Neural crest cell (in vitro differentiated cells): ENCODE data around the gene SCN8A. TPM values are rescaled to one million over a fixed set of nuclear protein-coding genes. Genes with fewer than 3 reads are reported as not detected.
"Not testable (repeated sequence)": the region's sequence is repeated elsewhere in the genome, so short reads cannot be mapped to it uniquely, and the experiment has no call there.

Source experiments
- DNase-seq: peaks from one replicate; pipeline ENCODE4 v3.0.0; 2021; ENCODE audit warnings: low read depth, mixed read lengths, low spot score
- H3K27ac Mint-ChIP-seq: one replicate; pipeline ENCODE4 v1.8.0; 2021; ENCODE audit warnings: mild to moderate bottlenecking, mixed read lengths; ENCODE audit not compliant: unreplicated experiment
- H3K27me3 Mint-ChIP-seq: 2 replicates; pipeline ENCODE4 v1.8.0; 2021; ENCODE audit warnings: low read depth, mild to moderate bottlenecking, mixed read lengths
- H3K36me3 Mint-ChIP-seq: 2 replicates; pipeline ENCODE4 v1.8.0; 2021; ENCODE audit warnings: low read depth, mild to moderate bottlenecking, mixed read lengths
- H3K4me1 Mint-ChIP-seq: 2 replicates; pipeline ENCODE4 v1.8.0; 2021; ENCODE audit warnings: mixed read lengths
- H3K4me3 Mint-ChIP-seq: one replicate; pipeline ENCODE4 v1.8.0; 2021; ENCODE audit warnings: mild to moderate bottlenecking, mixed read lengths
- H3K9me3 Mint-ChIP-seq: 2 replicates; pipeline ENCODE4 v1.8.0; 2021; ENCODE audit warnings: mixed read lengths
- CTCF ChIP-seq: fragments of 200-600 bp; sonication (generic); conservative IDR thresholded peaks from 2 replicates; pipeline ENCODE4 v1.5.0; 2021; ENCODE audit warnings: antibody characterized with exemption, mild to moderate bottlenecking
- total RNA-seq: library from RNA; stranded (reverse); gene quantifications from 2 replicates; pipeline ENCODE4 v1.2.1, GENCODE V29; 2021

SCN8A gene
- total RNA-seq, 1 donor from 2014 or later, result 13.0 TPM

GRCh38 chr12:51829641-51830040 lies 238.6 kb downstream of the SCN8A start:
- Mint-ChIP-seq H3K9me3 (peaks cover 4% of the 10 kb centered on the region), H3K27me3 (no peaks in the 10 kb centered on the region), H3K4me3 (no peak overlapping the region), H3K27ac (no peak overlapping the region), H3K4me1 (peaks cover 61% of the 10 kb centered on the region), H3K36me3 (peaks cover 4% of the 10 kb centered on the region)
- TF ChIP-seq CTCF, result no peak
- no peak for DNase-seq

GRCh38 chr12:51831817-51832216 lies 240.8 kb downstream of the SCN8A start:
- not testable (repeated sequence) for H3K4me3 Mint-ChIP-seq, H3K36me3 Mint-ChIP-seq, DNase-seq, H3K27me3 Mint-ChIP-seq, H3K9me3 Mint-ChIP-seq, H3K27ac Mint-ChIP-seq
- peaks cover 74% of the 10 kb centered on the region for H3K4me1 Mint-ChIP-seq

- peaks cover 6% of the 10 kb centered on the region for H3K36me3 Mint-ChIP-seq
- no peak for TF ChIP-seq CTCF
- H3K4me3 Mint-ChIP-seq, result peak overlapping the region; percentile 5
- no peak for DNase-seq
- H3K9me3 Mint-ChIP-seq, result peaks cover 4% of the 10 kb centered on the region
- H3K27ac Mint-ChIP-seq, result peak overlapping the region; percentile 40
- H3K27me3 Mint-ChIP-seq, result no peaks in the 10 kb centered on the region
- H3K4me1 Mint-ChIP-seq, result peaks cover 79% of the 10 kb centered on the region
Observed at GRCh38 chr12:51832354-51833107, 241.5 kb downstream of the SCN8A start.

- DNase-seq, result no peak
- H3K27ac Mint-ChIP-seq, result peak overlapping the region; percentile 30
- peaks cover 4% of the 10 kb centered on the region for H3K9me3 Mint-ChIP-seq
- H3K4me1 Mint-ChIP-seq, result peaks cover 78% of the 10 kb centered on the region
- peaks cover 6% of the 10 kb centered on the region for H3K36me3 Mint-ChIP-seq
- TF ChIP-seq CTCF, result no peak
- H3K27me3 Mint-ChIP-seq, result no peaks in the 10 kb centered on the region
- no peak overlapping the region for H3K4me3 Mint-ChIP-seq
Observed at GRCh38 chr12:51833448-51834227, 242.6 kb downstream of the SCN8A start.

GRCh38 chr12:51834411-51834810 lies 243.4 kb downstream of the SCN8A start:
- TF ChIP-seq CTCF, result no peak
- Mint-ChIP-seq H3K9me3 (peaks cover 4% of the 10 kb centered on the region), H3K27me3 (no peaks in the 10 kb centered on the region), H3K4me3 (no peak overlapping the region), H3K36me3 (peaks cover 6% of the 10 kb centered on the region), H3K27ac (no peak overlapping the region), H3K4me1 (peaks cover 76% of the 10 kb centered on the region)
- no peak for DNase-seq
